Measurements from ENCODE around the gene ROBO1.

ROBO1 gene

GRCh38 chr3:78990156-78990555, 777.6 kb downstream of the ROBO1 start:
- no peaks in the 10 kb centered on the region for H3K27me3 ChIP-seq (replicated peaks; ENCODE audit: insufficient read depth, low read length)
- H3K36me3 ChIP-seq (replicated peaks; ENCODE audit: insufficient read depth, low read length): no peaks in the 10 kb centered on the region
- no peak overlapping the region for H3K9ac ChIP-seq (ENCODE audit: low read length)
- H2AFZ ChIP-seq (ENCODE audit: low read length): no peak overlapping the region
- no peaks in the 10 kb centered on the region for H3K9me3 ChIP-seq (replicated peaks; ENCODE audit: insufficient read depth, low read length)
- H3K4me1 ChIP-seq (ENCODE audit: low read length): peaks cover 13% of the 10 kb centered on the region
- TF ChIP-seq CTCF (IDR thresholded peaks at IDR 0.05; ENCODE audit: low read length): no peak
- TF ChIP-seq EZH2phosphoT487 (IDR thresholded peaks at IDR 0.05; ENCODE audit: low read length): no peak
- TF ChIP-seq EZH2 (optimal IDR thresholded peaks at IDR 0.05; ENCODE audit: low read depth, low read length): no peak
- DNase-seq: no peak
- H3K79me2 ChIP-seq (ENCODE audit: low read length): peaks cover 10% of the 10 kb centered on the region; the same call in 1 of the 2 replicates
- no peaks in the 10 kb centered on the region for H3F3A ChIP-seq (ENCODE audit: insufficient read depth, low read length)
- no peak overlapping the region for H3K27ac ChIP-seq (ENCODE audit: low read length)
- no peaks in the 10 kb centered on the region for H3K9me2 ChIP-seq (replicated peaks; ENCODE audit: insufficient read depth, low read length)
- no peaks in the 10 kb centered on the region for H4K20me1 ChIP-seq (ENCODE audit: insufficient read depth, low read length)
- H3K4me2 ChIP-seq (ENCODE audit: low read depth, low read length): no peak overlapping the region
- no peak overlapping the region for H3K4me3 ChIP-seq (ENCODE audit: low read length)

GRCh38 chr3:78988324-78988723, 779.5 kb downstream of the ROBO1 start:
- H3K9me2 ChIP-seq (replicated peaks; ENCODE audit: insufficient read depth, low read length): no peaks in the 10 kb centered on the region
- DNase-seq: no peak

GRCh38 chr3:78986416-78987101, 781.2 kb downstream of the ROBO1 start:
- no peaks in the 10 kb centered on the region for H3K9me2 ChIP-seq (replicated peaks; ENCODE audit: insufficient read depth, low read length)
- DNase-seq: no peak
- no peaks in the 10 kb centered on the region for H3K27me3 ChIP-seq (replicated peaks; ENCODE audit: insufficient read depth, low read length)
- H3K36me3 ChIP-seq (replicated peaks; ENCODE audit: insufficient read depth, low read length): no peaks in the 10 kb centered on the region
- H3K9me3 ChIP-seq (replicated peaks; ENCODE audit: insufficient read depth, low read length): no peaks in the 10 kb centered on the region
- 0 out of 2 replicates have a peak, but pooled peaks cover 4% of the 10 kb centered on the region for H3K79me2 ChIP-seq (ENCODE audit: low read length)
- H3F3A ChIP-seq (ENCODE audit: insufficient read depth, low read length): no peaks in the 10 kb centered on the region
- no peaks in the 10 kb centered on the region for H4K20me1 ChIP-seq (ENCODE audit: insufficient read depth, low read length)
- H3K4me2 ChIP-seq (ENCODE audit: low read depth, low read length): no peak overlapping the region
- no peak overlapping the region for H3K4me3 ChIP-seq (ENCODE audit: low read length)
- TF ChIP-seq EZH2 (optimal IDR thresholded peaks at IDR 0.05; ENCODE audit: low read depth, low read length): no peak
- no peak for TF ChIP-seq CTCF (IDR thresholded peaks at IDR 0.05; ENCODE audit: low read length)
- no peak for TF ChIP-seq EZH2phosphoT487 (IDR thresholded peaks at IDR 0.05; ENCODE audit: low read length)
- peaks cover 5% of the 10 kb centered on the region; the same call in 1 of the 2 replicates for H3K4me1 ChIP-seq (ENCODE audit: low read length)
- H3K27ac ChIP-seq (ENCODE audit: low read length): no peak overlapping the region
- H2AFZ ChIP-seq (ENCODE audit: low read length): no peak overlapping the region
- no peak overlapping the region for H3K9ac ChIP-seq (ENCODE audit: low read length)

More at GRCh38 chr3:78988324-78988723, 779.5 kb downstream of the ROBO1 start:
- H3K27ac ChIP-seq (ENCODE audit: low read length): no peak overlapping the region
- H3F3A ChIP-seq (ENCODE audit: insufficient read depth, low read length): no peaks in the 10 kb centered on the region
- H3K4me1 ChIP-seq (ENCODE audit: low read length): peaks cover 13% of the 10 kb centered on the region
- H3K9me3 ChIP-seq (replicated peaks; ENCODE audit: insufficient read depth, low read length): no peaks in the 10 kb centered on the region
- H3K9ac ChIP-seq (ENCODE audit: low read length): no peak overlapping the region
- H3K79me2 ChIP-seq (ENCODE audit: low read length): 0 out of 2 replicates have a peak, but pooled peaks cover 4% of the 10 kb centered on the region
- H3K27me3 ChIP-seq (replicated peaks; ENCODE audit: insufficient read depth, low read length): no peaks in the 10 kb centered on the region
- TF ChIP-seq EZH2 (optimal IDR thresholded peaks at IDR 0.05; ENCODE audit: low read depth, low read length) (no peak), EZH2phosphoT487 (IDR thresholded peaks at IDR 0.05; ENCODE audit: low read length) (no peak), CTCF (IDR thresholded peaks at IDR 0.05; ENCODE audit: low read length) (peak; percentile 26)
- no peaks in the 10 kb centered on the region for H4K20me1 ChIP-seq (ENCODE audit: insufficient read depth, low read length)
- no peak overlapping the region for H3K4me2 ChIP-seq (ENCODE audit: low read depth, low read length)
- no peaks in the 10 kb centered on the region for H3K36me3 ChIP-seq (replicated peaks; ENCODE audit: insufficient read depth, low read length)
- H3K4me3 ChIP-seq (ENCODE audit: low read length): no peak overlapping the region
- H2AFZ ChIP-seq (ENCODE audit: low read length): no peak overlapping the region

Data from MM.1S (cell line).